Chondrocyte (in vitro differentiated cells): ENCODE measurements around the gene ZNF490. TPM values are rescaled to one million over a fixed set of nuclear protein-coding genes. Genes with fewer than 3 reads are reported as not detected.
A peak's percentile ranks its signal among the peaks of the same experiment; 100 is the strongest.
"Not testable (repeated sequence)": the region's sequence is repeated elsewhere in the genome, so short reads cannot be mapped to it uniquely, and the experiment has no call there.

ENCODE experiments used
- DNase-seq: peaks from one replicate; pipeline ENCODE4 v3.0.0; 2021; ENCODE audit warnings: mixed read lengths, low spot score
- H3K27ac Mint-ChIP-seq: one replicate; pipeline ENCODE4 v1.8.0; 2021; ENCODE audit warnings: mild to moderate bottlenecking, moderate library complexity, mixed read lengths; ENCODE audit not compliant: unreplicated experiment
- H3K27me3 Mint-ChIP-seq: 2 replicates; pipeline ENCODE4 v1.8.0; 2021; ENCODE audit warnings: low read depth, mixed read lengths
- H3K36me3 Mint-ChIP-seq: 2 replicates; pipeline ENCODE4 v1.8.0; 2021; ENCODE audit warnings: low read depth, mixed read lengths
- H3K4me1 Mint-ChIP-seq: 2 replicates; pipeline ENCODE4 v1.8.0; 2021; ENCODE audit warnings: low read depth, mild to moderate bottlenecking, mixed read lengths
- H3K4me3 Mint-ChIP-seq: one replicate; pipeline ENCODE4 v1.8.0; 2021; ENCODE audit warnings: mild to moderate bottlenecking, moderate library complexity, mixed read lengths; ENCODE audit not compliant: unreplicated experiment
- H3K9me3 Mint-ChIP-seq: 2 replicates; pipeline ENCODE4 v1.8.0; 2021; ENCODE audit warnings: low read depth, mixed read lengths
- total RNA-seq: library from RNA; stranded (reverse); gene quantifications from 3 replicates; pipeline ENCODE4 v1.2.1, GENCODE V29; 2021
- TF ChIP-seq, protein P1 (sequence below): fragments of 200-600 bp; sonication (generic); IDR thresholded peaks from 2 replicates; pipeline ENCODE4 v1.5.0; 2021; ENCODE audit warnings: antibody characterized with exemption, mild to moderate bottlenecking, moderate library complexity

ZNF490 gene
- total RNA-seq, 1 donor from 2014 or later: 6.7 TPM

DNA sequence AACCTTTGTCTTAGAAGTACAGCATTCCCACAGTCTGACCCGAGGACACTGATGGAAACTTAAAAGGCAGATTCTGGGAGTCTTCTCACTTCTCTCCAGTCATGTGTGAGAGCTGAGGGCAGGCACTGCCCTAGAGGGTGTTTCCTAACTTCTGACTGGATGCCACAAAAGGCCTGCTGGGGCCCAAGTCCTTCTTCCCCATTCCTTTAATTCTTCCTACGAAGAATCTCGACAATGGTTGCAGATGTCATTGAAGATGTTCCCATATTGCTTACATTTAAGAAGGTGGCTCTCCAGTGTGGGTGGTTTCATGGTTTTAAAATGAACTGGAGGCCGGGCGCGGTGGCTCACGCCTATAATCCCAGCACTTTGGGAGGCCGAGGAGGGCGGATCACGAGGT, 32.0 kb downstream of the ZNF490 start:
- H3K4me3 Mint-ChIP-seq: no peak overlapping the region

DNA sequence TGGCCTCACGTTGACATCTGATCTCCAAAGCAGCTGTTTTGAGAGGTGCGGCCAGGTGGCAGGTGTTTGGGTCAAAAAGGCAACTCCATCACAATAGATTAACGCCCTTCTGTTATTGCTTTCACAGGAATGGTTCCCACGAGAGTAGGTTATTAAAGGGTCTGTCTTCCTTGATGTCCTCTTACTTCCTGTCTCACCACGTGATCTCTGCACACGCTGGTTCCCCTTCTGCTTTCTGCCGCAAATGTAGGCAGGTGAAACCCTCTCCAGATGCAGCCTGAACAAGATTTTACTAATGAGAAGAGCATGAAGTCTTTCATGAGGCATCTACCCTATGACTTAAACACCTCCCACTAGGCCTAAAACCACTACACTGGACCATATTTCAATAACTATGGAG, 36.6 kb downstream of the ZNF490 start:
- peaks cover 27% of the 10 kb centered on the region for H3K36me3 Mint-ChIP-seq
- H3K4me1 Mint-ChIP-seq: no peaks in the 10 kb centered on the region
- H3K4me3 Mint-ChIP-seq: no peak overlapping the region
- H3K27ac Mint-ChIP-seq: no peak overlapping the region
- peaks cover 22% of the 10 kb centered on the region for H3K9me3 Mint-ChIP-seq
- no peak for DNase-seq
- no peaks in the 10 kb centered on the region for H3K27me3 Mint-ChIP-seq
- TF ChIP-seq, protein P1, sequence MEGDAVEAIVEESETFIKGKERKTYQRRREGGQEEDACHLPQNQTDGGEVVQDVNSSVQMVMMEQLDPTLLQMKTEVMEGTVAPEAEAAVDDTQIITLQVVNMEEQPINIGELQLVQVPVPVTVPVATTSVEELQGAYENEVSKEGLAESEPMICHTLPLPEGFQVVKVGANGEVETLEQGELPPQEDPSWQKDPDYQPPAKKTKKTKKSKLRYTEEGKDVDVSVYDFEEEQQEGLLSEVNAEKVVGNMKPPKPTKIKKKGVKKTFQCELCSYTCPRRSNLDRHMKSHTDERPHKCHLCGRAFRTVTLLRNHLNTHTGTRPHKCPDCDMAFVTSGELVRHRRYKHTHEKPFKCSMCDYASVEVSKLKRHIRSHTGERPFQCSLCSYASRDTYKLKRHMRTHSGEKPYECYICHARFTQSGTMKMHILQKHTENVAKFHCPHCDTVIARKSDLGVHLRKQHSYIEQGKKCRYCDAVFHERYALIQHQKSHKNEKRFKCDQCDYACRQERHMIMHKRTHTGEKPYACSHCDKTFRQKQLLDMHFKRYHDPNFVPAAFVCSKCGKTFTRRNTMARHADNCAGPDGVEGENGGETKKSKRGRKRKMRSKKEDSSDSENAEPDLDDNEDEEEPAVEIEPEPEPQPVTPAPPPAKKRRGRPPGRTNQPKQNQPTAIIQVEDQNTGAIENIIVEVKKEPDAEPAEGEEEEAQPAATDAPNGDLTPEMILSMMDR: no peak

More for the DNA sequence above, 32.0 kb downstream of the ZNF490 start:
- no peaks in the 10 kb centered on the region for H3K27me3 Mint-ChIP-seq
- TF ChIP-seq, protein P1: no peak
- DNase-seq: no peak
- H3K9me3 Mint-ChIP-seq: peaks cover 45% of the 10 kb centered on the region
- no peak overlapping the region for H3K27ac Mint-ChIP-seq
- peaks cover 58% of the 10 kb centered on the region for H3K36me3 Mint-ChIP-seq
- H3K4me1 Mint-ChIP-seq: no peaks in the 10 kb centered on the region

DNA sequence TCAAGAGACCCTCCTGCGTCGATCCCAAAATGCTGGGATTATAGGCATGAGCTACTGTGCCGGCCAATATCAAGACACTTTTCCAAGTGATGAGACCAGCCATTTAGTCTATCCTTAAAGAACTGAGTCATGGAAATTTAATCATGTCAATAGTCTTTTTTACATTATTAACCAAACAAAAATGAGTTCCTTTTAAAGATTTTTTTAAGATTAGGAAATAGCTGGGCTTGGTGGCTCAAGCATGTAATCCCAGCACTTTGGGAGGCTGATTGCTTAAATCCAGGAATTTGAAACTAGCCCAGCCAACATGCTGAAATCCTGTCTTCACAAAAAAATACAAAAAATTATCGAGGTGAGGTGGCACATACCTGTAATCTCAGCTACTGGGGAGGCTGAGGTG, 42.7 kb downstream of the ZNF490 start:
- no peak for DNase-seq
- Mint-ChIP-seq H3K4me1 (peaks cover 6% of the 10 kb centered on the region), H3K4me3 (no peak overlapping the region), H3K9me3 (no peaks in the 10 kb centered on the region), H3K36me3 (no peaks in the 10 kb centered on the region), H3K27ac (no peak overlapping the region), H3K27me3 (no peaks in the 10 kb centered on the region)
- TF ChIP-seq, protein P1: no peak

DNA sequence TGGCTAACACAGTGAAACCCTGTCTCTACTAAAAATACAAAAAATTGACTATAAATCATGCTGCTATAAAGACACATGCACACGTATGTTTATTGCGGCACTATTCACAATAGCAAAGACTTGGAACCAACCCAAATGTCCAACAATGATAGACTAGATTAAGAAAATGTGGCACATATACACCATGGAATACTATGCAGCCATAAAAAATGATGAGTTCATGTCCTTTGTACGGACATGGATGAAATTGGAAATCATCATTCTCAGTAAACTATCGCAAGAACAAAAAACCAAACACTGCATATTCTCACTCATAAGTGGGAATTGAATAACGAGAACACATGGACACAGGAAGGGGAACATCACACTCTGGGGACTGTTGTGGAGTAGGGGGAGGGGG, 44.2 kb downstream of the ZNF490 start:
- not testable (repeated sequence) for H3K4me1 Mint-ChIP-seq, DNase-seq, H3K27ac Mint-ChIP-seq, H3K9me3 Mint-ChIP-seq, H3K27me3 Mint-ChIP-seq, H3K36me3 Mint-ChIP-seq, H3K4me3 Mint-ChIP-seq

DNA sequence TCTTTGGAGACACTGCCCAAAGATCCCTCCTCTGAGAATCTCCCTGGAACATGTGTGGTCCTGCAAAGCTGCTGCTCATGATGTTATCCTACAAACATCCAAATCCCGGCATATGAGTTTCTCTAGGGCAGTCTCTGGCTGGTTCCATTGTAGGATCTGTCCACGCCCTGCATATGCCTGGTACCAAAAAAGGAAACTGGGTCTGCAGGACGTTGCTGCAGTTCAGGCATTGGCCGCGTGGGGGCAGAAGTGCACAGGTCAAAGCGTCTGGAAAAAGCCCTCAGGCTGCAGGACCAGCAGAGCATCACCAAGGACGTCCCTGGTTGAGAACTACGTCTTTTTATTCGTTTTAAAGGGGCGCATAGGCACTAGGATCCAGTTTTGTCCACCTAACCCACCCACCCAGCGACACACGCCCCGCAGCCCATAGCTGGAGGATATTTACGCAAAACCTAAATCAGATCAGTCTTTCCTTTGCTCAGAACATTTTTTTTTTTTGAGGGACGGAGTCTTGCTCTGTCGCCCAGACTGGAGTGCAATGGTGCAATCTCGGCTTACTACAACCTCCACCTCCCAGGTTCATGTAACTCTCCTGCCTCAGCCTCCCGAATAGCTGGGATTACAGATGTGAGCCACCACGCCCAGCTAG, 46.5 kb downstream of the ZNF490 start:
- TF ChIP-seq, protein P1: peak; percentile 94
- DNase-seq: peak; percentile 72
- Mint-ChIP-seq H3K27ac (peak overlapping the region; percentile 50), H3K9me3 (no peaks in the 10 kb centered on the region), H3K4me1 (peaks cover 6% of the 10 kb centered on the region), H3K4me3 (peak overlapping the region; percentile 2), H3K27me3 (no peaks in the 10 kb centered on the region), H3K36me3 (no peaks in the 10 kb centered on the region)

DNA sequence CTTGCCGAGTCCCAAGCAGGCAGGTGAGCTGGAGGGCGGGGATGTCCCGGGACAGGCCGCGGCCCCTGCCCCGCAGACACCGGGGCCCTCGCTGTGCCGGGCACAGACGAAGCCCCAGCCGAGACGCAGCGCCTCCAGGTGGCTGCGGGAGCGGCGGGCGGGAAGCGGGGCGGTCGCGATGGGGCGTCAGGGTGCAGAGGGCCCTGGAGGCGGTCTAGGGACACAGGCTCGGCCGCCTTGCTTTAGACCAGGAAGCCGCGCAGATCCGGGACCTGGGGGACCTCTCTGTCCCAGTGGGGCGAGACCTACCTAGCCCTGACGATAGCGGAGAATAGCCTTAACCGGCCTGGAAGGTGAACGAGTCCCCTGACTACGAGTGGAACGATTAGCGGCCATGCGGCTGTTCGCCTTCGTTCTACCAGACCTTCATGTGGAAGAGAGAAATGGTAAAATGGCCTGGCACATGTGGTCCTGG, 55.1 kb downstream of the ZNF490 start:
- no peak overlapping the region for H3K4me3 Mint-ChIP-seq
- H3K4me1 Mint-ChIP-seq: peaks cover 15% of the 10 kb centered on the region
- peaks cover 2% of the 10 kb centered on the region for H3K36me3 Mint-ChIP-seq
- H3K27ac Mint-ChIP-seq: no peak overlapping the region
- DNase-seq: no peak
- H3K9me3 Mint-ChIP-seq: no peaks in the 10 kb centered on the region
- TF ChIP-seq, protein P1: no peak
- no peaks in the 10 kb centered on the region for H3K27me3 Mint-ChIP-seq
